Duodenal mucosa (tissue), 2 donors: Measurements from ENCODE around the gene ATP9A.
"Not testable (repeated sequence)": the region's sequence is repeated elsewhere in the genome, so short reads cannot be mapped to it uniquely, and the experiment has no call there.

Experiments
- H3K27ac ChIP-seq: one replicate; pipeline ENCODE4 v1.7.0; 2013; ENCODE audit warnings: low read depth, low read length
- H3K27me3 ChIP-seq, 2 donors: one replicate each; pipeline ENCODE4 v1.7.0; 2013; ENCODE audit warnings: low read length in 2 of 2, control low read depth in 1 of 2; ENCODE audit not compliant: insufficient read depth in 2 of 2, control insufficient read depth in 1 of 2
- H3K36me3 ChIP-seq, 2 donors: one replicate each; pipeline ENCODE4 v1.7.0; 2013; ENCODE audit warnings: low read length in 2 of 2, control low read depth in 1 of 2; ENCODE audit not compliant: insufficient read depth in 2 of 2, control insufficient read depth in 1 of 2
- H3K4me1 ChIP-seq, 2 donors: one replicate each; pipeline ENCODE4 v1.7.0; 2013; ENCODE audit warnings: low read length in 2 of 2, control low read depth in 1 of 2; ENCODE audit not compliant: insufficient read depth in 2 of 2, control insufficient read depth in 1 of 2
- H3K4me3 ChIP-seq, 2 donors: one replicate each; pipeline ENCODE4 v1.7.0; 2013; ENCODE audit warnings: low read length in 2 of 2, low read depth in 1 of 2
- H3K9ac ChIP-seq, 2 donors: one replicate each; pipeline ENCODE4 v1.7.0; 2013; ENCODE audit warnings: low read length in 2 of 2, low read depth in 1 of 2
- H3K9me3 ChIP-seq, 2 donors: one replicate each; pipeline ENCODE4 v1.7.0; 2013; ENCODE audit warnings: low read length in 2 of 2, control low read depth in 1 of 2; ENCODE audit not compliant: control insufficient read depth in 1 of 2

Gene ATP9A

GRCh38 chr20:51697096-51697826 is 70.9 kb downstream of the ATP9A start:
- Histone ChIP-seq H3K9me3 (no peaks in the 10 kb centered on the region), H3K9ac (no peak overlapping the region), H3K4me1 (peaks cover 4% of the 10 kb centered on the region in 2 donors), H3K27me3 (no peaks in the 10 kb centered on the region), H3K27ac (no peak overlapping the region), H3K4me3 (no peak overlapping the region), H3K36me3 (peaks cover 6% of the 10 kb centered on the region in 2 donors)

GRCh38 chr20:51696304-51697071 is 71.7 kb downstream of the ATP9A start:
- no peak overlapping the region for H3K4me3 ChIP-seq
- no peak overlapping the region for H3K9ac ChIP-seq
- H3K27ac ChIP-seq = no peak overlapping the region
- no peaks in the 10 kb centered on the region for H3K27me3 ChIP-seq
- H3K36me3 ChIP-seq = peaks cover 6 to 11% of the 10 kb centered on the region in 2 donors
- H3K4me1 ChIP-seq = peaks cover 2% of the 10 kb centered on the region in 2 donors
- no peaks in the 10 kb centered on the region for H3K9me3 ChIP-seq

GRCh38 chr20:51695574-51696303 is 72.5 kb downstream of the ATP9A start:
- no peak overlapping the region for H3K27ac ChIP-seq
- H3K4me1 ChIP-seq = no peaks in the 10 kb centered on the region
- no peaks in the 10 kb centered on the region for H3K27me3 ChIP-seq
- no peaks in the 10 kb centered on the region for H3K9me3 ChIP-seq
- H3K9ac ChIP-seq = no peak overlapping the region
- H3K36me3 ChIP-seq = peaks cover 7 to 11% of the 10 kb centered on the region in 2 donors
- no peak overlapping the region for H3K4me3 ChIP-seq

- H3K27ac ChIP-seq = no peak overlapping the region
- H3K4me3 ChIP-seq = no peak overlapping the region
- no peaks in the 10 kb centered on the region for H3K4me1 ChIP-seq
- peaks cover 12 to 25% of the 10 kb centered on the region in 2 donors for H3K36me3 ChIP-seq
- no peak overlapping the region for H3K9ac ChIP-seq
- H3K27me3 ChIP-seq = no peaks in the 10 kb centered on the region
- H3K9me3 ChIP-seq = no peaks in the 10 kb centered on the region
Measured at GRCh38 chr20:51692806-51693400, 75.3 kb downstream of the ATP9A start.

GRCh38 chr20:51691703-51692102 is 76.5 kb downstream of the ATP9A start:
- Histone ChIP-seq H3K27me3 (no peaks in the 10 kb centered on the region), H3K9me3 (no peaks in the 10 kb centered on the region), H3K9ac (no peak overlapping the region), H3K4me1 (no peaks in the 10 kb centered on the region), H3K36me3 (peaks cover 12 to 31% of the 10 kb centered on the region in 2 donors), H3K27ac (no peak overlapping the region), H3K4me3 (no peak overlapping the region)

- Histone ChIP-seq H3K4me1 (no peaks in the 10 kb centered on the region), H3K36me3 (peaks cover 6 to 28% of the 10 kb centered on the region in 2 donors), H3K9me3 (no peaks in the 10 kb centered on the region), H3K27me3 (no peaks in the 10 kb centered on the region), H3K4me3 (no peak overlapping the region), H3K9ac (no peak overlapping the region), H3K27ac (no peak overlapping the region)
Measured at GRCh38 chr20:51688600-51689244, 79.5 kb downstream of the ATP9A start.

GRCh38 chr20:51687630-51688029 is 80.6 kb downstream of the ATP9A start:
- no peaks in the 10 kb centered on the region for H3K27me3 ChIP-seq
- no peaks in the 10 kb centered on the region for H3K9me3 ChIP-seq
- H3K27ac ChIP-seq = no peak overlapping the region
- H3K4me1 ChIP-seq = no peaks in the 10 kb centered on the region
- peaks cover 6 to 25% of the 10 kb centered on the region in 2 donors for H3K36me3 ChIP-seq
- no peak overlapping the region for H3K9ac ChIP-seq
- no peak overlapping the region for H3K4me3 ChIP-seq

- Histone ChIP-seq H3K36me3 (peaks cover 6 to 24% of the 10 kb centered on the region in 2 donors), H3K9me3 (no peaks in the 10 kb centered on the region), H3K4me1 (no peaks in the 10 kb centered on the region), H3K9ac (no peak overlapping the region), H3K27ac (no peak overlapping the region), H3K4me3 (no peak overlapping the region), H3K27me3 (no peaks in the 10 kb centered on the region)
Measured at GRCh38 chr20:51687108-51687507, 81.1 kb downstream of the ATP9A start.

GRCh38 chr20:51685494-51685893 is 82.7 kb downstream of the ATP9A start:
- not testable (repeated sequence) for H3K9ac ChIP-seq, H3K4me3 ChIP-seq, H3K4me1 ChIP-seq, H3K9me3 ChIP-seq, H3K27ac ChIP-seq, H3K27me3 ChIP-seq
- H3K36me3 ChIP-seq = peaks cover 3 to 19% of the 10 kb centered on the region in 2 donors
